ENCODE measurements around the gene MAP2K3. TPM values are rescaled to one million over a fixed set of nuclear protein-coding genes. Genes with fewer than 3 reads are reported as not detected.

MAP2K3 gene
- total and polyA plus RNA-seq, 9 donors, result 9.1 to 45.5 (median 17.6) TPM

DNA sequence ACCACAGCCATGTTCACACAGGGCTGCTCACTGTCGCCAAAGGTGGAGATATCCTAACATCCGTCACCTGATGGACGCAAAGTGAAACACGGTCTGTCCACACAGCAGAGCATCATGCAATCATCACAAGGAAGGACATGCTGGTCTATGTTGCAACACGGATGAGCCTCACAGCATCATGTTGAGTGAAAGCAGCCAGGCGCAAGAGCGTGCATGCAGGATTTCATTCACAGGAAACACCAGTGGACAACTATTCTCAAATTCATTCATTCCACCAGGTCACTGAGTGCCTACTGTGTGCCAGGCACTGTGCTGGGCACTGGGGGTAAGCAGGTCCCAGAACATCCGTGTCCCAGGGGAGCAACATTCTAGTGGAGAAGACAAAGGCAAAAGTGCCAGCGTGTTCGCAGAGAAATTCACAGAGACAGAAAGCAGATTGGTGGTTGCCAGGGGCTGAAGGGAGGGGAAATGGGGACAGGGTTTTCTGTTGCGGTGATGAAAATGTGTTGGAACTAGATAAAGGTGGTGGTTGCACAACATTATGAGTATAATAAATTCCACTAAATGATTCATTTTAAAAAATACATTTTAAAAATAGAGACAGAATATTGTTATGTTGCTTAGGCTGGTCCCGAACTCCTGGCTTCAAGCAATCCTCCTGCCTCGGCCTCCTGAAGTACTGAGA lies 69.0 kb downstream of the MAP2K3 start:
- WGBS, 3 donors, result 74 to 78% (median 74%) methylated on average over 13 of the region's 13 CpGs

DNA sequence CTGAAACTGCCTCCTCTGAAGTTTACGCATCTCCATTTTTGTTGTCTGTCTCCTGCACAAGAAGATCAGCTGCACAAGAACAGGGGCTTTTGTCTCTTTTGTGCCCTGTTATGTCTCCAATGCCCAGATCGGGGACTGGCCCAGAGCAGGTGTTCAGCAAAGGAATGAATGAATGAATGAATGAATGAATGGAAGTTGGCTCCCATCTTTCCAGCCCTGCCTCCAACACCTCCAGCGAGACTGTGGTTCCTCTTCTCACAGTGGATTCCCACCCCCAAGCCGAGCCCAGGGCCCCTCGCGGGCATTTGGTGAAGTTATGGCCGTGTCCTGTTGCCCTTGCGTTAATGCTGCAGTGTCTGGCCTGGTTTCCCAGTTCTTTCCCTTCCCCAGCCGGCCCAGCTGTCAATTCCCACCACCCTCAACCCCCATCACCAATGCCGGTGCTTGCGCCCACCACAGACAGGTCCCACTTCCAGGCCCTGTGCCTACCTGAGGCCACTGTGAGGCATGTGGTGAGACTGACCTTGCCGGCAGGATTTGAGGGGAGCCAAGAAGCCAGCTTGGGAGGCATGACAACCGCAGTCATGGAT lies 70.4 kb downstream of the MAP2K3 start:
- Histone ChIP-seq H3K27ac (no peak overlapping the region), H3K36me3 (no peaks in the 10 kb centered on the region), H3K27me3 (no peaks in the 10 kb centered on the region), H3K9me3 (no peaks in the 10 kb centered on the region), H3K4me1 (ENCODE audit: insufficient read depth) (no peaks in the 10 kb centered on the region), H3K4me3 (no peak overlapping the region)
- TF ChIP-seq POLR2A (IDR thresholded peaks at IDR 0.05), result no peak
- TF ChIP-seq EP300 (IDR thresholded peaks at IDR 0.05), result no peak
- TF ChIP-seq, protein P1, sequence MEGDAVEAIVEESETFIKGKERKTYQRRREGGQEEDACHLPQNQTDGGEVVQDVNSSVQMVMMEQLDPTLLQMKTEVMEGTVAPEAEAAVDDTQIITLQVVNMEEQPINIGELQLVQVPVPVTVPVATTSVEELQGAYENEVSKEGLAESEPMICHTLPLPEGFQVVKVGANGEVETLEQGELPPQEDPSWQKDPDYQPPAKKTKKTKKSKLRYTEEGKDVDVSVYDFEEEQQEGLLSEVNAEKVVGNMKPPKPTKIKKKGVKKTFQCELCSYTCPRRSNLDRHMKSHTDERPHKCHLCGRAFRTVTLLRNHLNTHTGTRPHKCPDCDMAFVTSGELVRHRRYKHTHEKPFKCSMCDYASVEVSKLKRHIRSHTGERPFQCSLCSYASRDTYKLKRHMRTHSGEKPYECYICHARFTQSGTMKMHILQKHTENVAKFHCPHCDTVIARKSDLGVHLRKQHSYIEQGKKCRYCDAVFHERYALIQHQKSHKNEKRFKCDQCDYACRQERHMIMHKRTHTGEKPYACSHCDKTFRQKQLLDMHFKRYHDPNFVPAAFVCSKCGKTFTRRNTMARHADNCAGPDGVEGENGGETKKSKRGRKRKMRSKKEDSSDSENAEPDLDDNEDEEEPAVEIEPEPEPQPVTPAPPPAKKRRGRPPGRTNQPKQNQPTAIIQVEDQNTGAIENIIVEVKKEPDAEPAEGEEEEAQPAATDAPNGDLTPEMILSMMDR (IDR thresholded peaks at IDR 0.05), result no peak
- intact Hi-C loops (cut with DNase I), result no loop called here
- DNase-seq, result no peak
- 86 to 91% (median 90%) methylated on average over 13 of the region's 13 CpGs for WGBS, 3 donors

More for the DNA sequence above, 69.0 kb downstream of the MAP2K3 start:
- Histone ChIP-seq H3K4me3 (no peak overlapping the region), H3K27ac (no peak overlapping the region), H3K9me3 (no peaks in the 10 kb centered on the region), H3K4me1 (ENCODE audit: insufficient read depth) (no peaks in the 10 kb centered on the region), H3K36me3 (no peaks in the 10 kb centered on the region), H3K27me3 (no peaks in the 10 kb centered on the region)
- intact Hi-C loops (cut with DNase I), result no loop called here
- DNase-seq, result peak in 1 of 5 donors; percentile 21
- no peak for TF ChIP-seq EP300 (IDR thresholded peaks at IDR 0.05)
- TF ChIP-seq POLR2A (IDR thresholded peaks at IDR 0.05), result no peak
- TF ChIP-seq, protein P1 (IDR thresholded peaks at IDR 0.05), result no peak

DNA sequence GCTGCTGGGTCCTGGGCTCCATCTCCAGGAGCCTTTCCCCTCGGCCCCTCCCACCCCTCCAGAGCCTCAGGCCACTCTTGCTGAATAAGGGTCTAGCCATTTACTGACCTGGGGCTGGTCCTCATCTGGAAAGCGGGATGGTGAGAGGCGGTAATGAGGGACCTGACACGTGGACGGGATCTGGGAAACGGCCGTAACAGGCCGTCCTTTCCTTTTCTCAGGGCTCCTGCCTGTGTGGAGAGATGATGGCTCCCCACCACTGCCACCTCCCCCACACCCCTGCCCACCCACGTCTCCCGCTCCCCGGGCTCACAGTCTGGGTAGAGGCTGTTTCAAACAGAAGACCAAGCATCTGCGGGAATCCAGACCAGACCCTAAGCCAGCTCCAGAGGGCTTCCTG lies 71.1 kb downstream of the MAP2K3 start:
- H3K27ac ChIP-seq, result no peak overlapping the region
- TF ChIP-seq POLR2A (IDR thresholded peaks at IDR 0.05) (no peak), EP300 (IDR thresholded peaks at IDR 0.05) (no peak)
- TF ChIP-seq, protein P1 (IDR thresholded peaks at IDR 0.05), result no peak
- H3K4me1 ChIP-seq (ENCODE audit: insufficient read depth), result no peaks in the 10 kb centered on the region
- WGBS, 3 donors, result 63 to 65% (median 65%) methylated on average over 12 of the region's 12 CpGs
- no peak overlapping the region for H3K4me3 ChIP-seq
- no peaks in the 10 kb centered on the region for H3K36me3 ChIP-seq
- H3K27me3 ChIP-seq, result no peaks in the 10 kb centered on the region
- no peaks in the 10 kb centered on the region for H3K9me3 ChIP-seq
- intact Hi-C loops (cut with DNase I), result no loop called here
- DNase-seq, result no peak

DNA sequence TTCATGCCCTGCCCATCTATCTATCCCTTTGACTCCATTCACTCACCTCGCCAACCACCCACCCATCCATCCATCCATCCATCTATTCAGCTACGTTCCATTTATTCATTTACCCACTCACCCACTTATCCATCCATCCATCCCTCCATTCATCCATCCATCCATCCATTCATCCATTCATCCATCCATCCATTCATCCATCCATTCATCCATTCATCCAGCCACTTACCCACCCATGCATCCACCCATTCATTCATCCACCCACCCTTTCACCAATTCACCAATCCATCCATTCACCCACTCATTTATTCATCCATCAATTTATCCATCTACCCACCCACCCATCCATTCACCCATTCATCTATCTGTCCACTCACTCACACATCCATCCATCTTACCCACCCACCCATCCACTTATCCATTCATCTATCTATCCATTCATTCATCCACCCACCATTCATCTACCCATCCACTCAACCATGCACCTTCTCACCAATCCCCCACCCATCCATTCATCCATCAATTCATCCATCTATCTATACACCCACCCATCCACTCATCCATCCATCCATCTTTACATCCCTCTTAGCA lies 72.1 kb downstream of the MAP2K3 start:
- intact Hi-C loops (cut with DNase I), result no loop called here
- no peak overlapping the region for H3K27ac ChIP-seq
- no peaks in the 10 kb centered on the region for H3K36me3 ChIP-seq
- H3K27me3 ChIP-seq, result no peaks in the 10 kb centered on the region
- H3K4me3 ChIP-seq, result no peak overlapping the region
- DNase-seq, result no peak
- TF ChIP-seq, protein P1 (IDR thresholded peaks at IDR 0.05), result no peak
- TF ChIP-seq POLR2A (IDR thresholded peaks at IDR 0.05) (no peak), EP300 (IDR thresholded peaks at IDR 0.05) (no peak)
- no peaks in the 10 kb centered on the region for H3K4me1 ChIP-seq (ENCODE audit: insufficient read depth)
- 98 to 99% (median 98%) methylated on average over 2 of the region's 2 CpGs for WGBS, 3 donors
- no peaks in the 10 kb centered on the region for H3K9me3 ChIP-seq

All from ovary (tissue), 9 donors.